Measurements from ENCODE around the gene CHRD. TPM values are rescaled to one million over a fixed set of nuclear protein-coding genes. Genes with fewer than 3 reads are reported as not detected.

Gene CHRD
- polyA plus RNA-seq, 1 donor, result 3.7 TPM

DNA sequence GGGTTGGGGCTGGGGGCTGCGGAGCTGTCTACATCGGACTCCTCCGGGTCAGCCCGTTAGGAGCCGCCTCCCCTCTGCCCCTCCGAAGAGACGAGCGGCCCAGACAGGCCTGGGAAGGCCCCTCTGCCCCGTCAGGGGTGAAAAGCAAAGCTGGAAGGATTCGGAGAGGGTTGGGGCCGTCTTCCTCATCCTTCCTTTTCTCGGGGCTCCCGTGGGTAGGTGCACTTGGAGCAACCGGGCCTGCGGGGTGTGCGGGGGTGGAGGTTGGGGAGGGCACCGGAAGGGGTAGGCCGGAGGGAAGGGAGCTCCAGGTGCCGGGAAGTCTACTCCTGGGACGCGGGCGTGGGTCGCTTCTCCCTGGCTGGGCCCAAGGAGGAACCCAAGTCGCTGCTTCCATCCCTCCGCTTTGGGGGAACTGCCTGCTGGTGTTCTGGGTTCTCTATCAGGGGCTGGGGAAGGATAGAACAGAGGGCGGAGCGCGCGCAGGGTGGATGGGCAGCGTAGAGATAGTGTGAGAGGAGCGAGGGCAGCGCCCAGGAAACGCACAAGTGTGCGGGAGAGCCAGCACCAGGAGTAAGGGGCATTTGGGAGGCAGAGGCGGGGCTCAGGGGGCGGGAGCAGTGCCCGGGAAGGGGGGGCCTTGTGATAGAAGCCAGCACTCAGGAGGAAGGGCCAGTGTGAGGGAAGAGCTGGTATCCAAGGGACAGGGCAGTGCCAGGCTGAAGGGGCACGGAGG, 17.8 kb upstream of the CHRD start:
- Histone ChIP-seq H3K27me3 (ENCODE audit: control insufficient read depth, insufficient read depth, low read length) (no peaks in the 10 kb centered on the region), H3K9me3 (ENCODE audit: control insufficient read depth, low read depth, low read length) (no peaks in the 10 kb centered on the region), H3K27ac (ENCODE audit: low read length) (peak overlapping the region; percentile 99), H3K4me3 (ENCODE audit: low read length) (peak overlapping the region; percentile 93), H3K36me3 (ENCODE audit: control insufficient read depth, insufficient read depth, low read length) (peaks cover 38% of the 10 kb centered on the region), H3K4me1 (ENCODE audit: control insufficient read depth, insufficient read depth, low read length) (peaks cover 30% of the 10 kb centered on the region)
- peak in 1 of 2 donors; percentile 86 for DNase-seq
- no CpG with 5 or more reads among the region's 38 CpGs for WGBS (ENCODE audit: insufficient coverage, low lambda C conversion rate)

DNA sequence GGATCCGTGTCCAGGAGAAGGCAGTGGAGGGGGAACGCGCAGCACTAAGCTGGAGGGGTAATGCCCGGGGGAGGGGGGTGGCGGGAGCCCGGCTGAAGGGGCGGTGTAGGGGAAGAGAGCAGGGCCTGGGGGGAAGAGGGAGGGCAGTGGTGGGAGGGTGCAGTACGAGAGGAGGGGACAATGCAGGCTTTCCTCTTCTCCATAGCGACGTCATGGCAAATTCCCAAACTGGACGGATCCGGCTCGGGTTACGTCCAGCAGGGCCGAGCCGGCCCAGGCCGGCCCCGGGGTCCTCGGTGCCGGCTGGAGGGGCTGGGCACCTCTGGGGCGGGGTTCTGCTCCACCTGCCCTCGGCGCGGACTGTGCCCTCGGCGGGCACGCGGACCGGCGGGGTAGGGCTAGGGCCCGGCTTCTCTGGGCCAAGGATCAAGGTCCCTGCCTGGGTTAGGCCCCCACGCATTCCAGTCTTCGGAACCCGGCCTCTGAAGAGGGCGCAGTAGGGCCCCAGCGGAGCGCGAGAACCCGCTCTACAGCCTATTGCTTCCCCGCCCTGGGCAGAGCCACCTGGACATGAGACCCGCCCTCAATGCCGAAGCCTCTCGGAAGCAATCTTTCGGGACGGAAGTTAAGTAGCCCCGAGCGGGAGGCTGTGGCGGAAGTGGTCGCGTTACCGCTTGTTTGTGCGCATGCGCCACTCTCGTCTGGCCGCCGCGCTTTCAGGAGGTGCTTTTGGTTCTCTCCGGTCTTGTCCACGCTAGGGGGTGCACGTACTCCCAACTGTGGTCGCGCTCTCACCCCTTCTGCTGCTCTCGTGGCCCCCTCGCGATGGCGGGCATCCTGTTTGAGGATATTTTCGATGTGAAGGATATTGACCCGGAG, 16.9 kb upstream of the CHRD start:
- WGBS (ENCODE audit: insufficient coverage, low lambda C conversion rate), result no CpG with 5 or more reads among the region's 68 CpGs

GRCh38 chr3:184366619-184367289, 13.1 kb upstream of the CHRD start:
- DNase-seq, result peak; percentile 58 to 85
- peaks cover 39% of the 10 kb centered on the region for H3K36me3 ChIP-seq (ENCODE audit: control insufficient read depth, insufficient read depth, low read length)
- no peaks in the 10 kb centered on the region for H3K9me3 ChIP-seq (ENCODE audit: control insufficient read depth, low read depth, low read length)
- peak overlapping the region; percentile 71 for H3K27ac ChIP-seq (ENCODE audit: low read length)
- H3K27me3 ChIP-seq (ENCODE audit: control insufficient read depth, insufficient read depth, low read length), result no peaks in the 10 kb centered on the region
- WGBS (ENCODE audit: insufficient coverage, low lambda C conversion rate), result no CpG with 5 or more reads among the region's 5 CpGs
- peaks cover 11% of the 10 kb centered on the region for H3K4me1 ChIP-seq (ENCODE audit: control insufficient read depth, insufficient read depth, low read length)
- no peak overlapping the region for H3K4me3 ChIP-seq (ENCODE audit: low read length)

More for the DNA sequence above, 16.9 kb upstream of the CHRD start:
- H3K4me3 ChIP-seq (ENCODE audit: low read length), result peak overlapping the region; percentile 93
- no peaks in the 10 kb centered on the region for H3K27me3 ChIP-seq (ENCODE audit: control insufficient read depth, insufficient read depth, low read length)
- H3K27ac ChIP-seq (ENCODE audit: low read length), result peak overlapping the region; percentile 99
- peaks cover 30% of the 10 kb centered on the region for H3K4me1 ChIP-seq (ENCODE audit: control insufficient read depth, insufficient read depth, low read length)
- peak; percentile 99 for DNase-seq
- H3K36me3 ChIP-seq (ENCODE audit: control insufficient read depth, insufficient read depth, low read length), result peaks cover 33% of the 10 kb centered on the region
- no peaks in the 10 kb centered on the region for H3K9me3 ChIP-seq (ENCODE audit: control insufficient read depth, low read depth, low read length)

DNA sequence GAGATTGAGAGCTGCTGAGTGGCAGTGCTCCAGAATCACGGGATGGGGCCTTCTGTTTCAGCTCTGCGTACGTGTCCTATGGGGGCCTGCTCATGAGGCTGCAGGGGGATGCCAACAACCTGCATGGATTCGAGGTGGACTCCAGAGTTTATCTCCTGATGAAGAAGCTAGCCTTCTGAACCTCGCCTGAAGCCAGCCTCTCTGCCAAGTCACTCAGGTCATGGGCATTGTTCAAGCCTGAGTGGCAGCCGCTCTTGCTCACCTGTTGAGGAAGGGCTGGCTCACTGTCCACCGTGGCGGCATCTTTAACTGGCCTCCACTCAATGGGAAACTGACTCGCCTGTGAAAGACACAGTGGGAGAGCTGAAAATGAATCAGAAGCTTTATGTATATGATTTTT, 11.7 kb upstream of the CHRD start:
- Histone ChIP-seq H3K27me3 (ENCODE audit: control insufficient read depth, insufficient read depth, low read length) (no peaks in the 10 kb centered on the region), H3K9me3 (ENCODE audit: control insufficient read depth, low read depth, low read length) (no peaks in the 10 kb centered on the region), H3K4me1 (ENCODE audit: control insufficient read depth, insufficient read depth, low read length) (peaks cover 11% of the 10 kb centered on the region), H3K4me3 (ENCODE audit: low read length) (no peak overlapping the region), H3K36me3 (ENCODE audit: control insufficient read depth, insufficient read depth, low read length) (peaks cover 39% of the 10 kb centered on the region), H3K27ac (ENCODE audit: low read length) (no peak overlapping the region)
- DNase-seq, result no peak
- no CpG with 5 or more reads among the region's 9 CpGs for WGBS (ENCODE audit: insufficient coverage, low lambda C conversion rate)

DNA sequence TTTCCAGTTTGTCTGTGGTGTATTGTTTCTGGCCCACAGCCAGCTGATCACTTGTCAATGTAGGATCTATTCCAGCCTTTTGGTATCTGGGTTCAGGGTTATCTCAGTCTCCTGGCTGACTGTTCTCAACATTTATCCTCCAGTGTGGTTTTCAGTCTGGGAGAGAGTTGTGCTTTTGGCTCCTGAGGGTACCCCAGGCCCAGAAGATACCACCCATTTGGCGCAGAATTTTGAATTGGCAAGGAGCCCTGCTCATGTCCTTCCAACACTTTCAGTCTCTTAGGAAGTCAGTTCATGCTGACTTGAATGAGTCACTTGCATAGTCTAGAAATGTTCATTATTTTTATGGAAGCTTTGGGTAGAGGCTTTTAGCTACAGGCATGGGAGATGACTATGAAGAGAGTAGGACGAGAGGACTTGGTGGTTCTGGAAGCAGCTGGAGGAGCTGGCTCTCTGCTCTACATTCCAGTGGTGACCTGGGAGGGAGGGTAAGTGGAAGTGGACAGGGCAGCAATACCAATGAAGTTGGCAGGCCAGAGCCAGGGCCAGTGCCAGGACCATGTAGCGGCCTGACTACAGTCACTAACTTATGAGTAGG, 11.2 kb upstream of the CHRD start:
- peaks cover 3% of the 10 kb centered on the region for H3K27me3 ChIP-seq (ENCODE audit: control insufficient read depth, insufficient read depth, low read length)
- no peak for DNase-seq
- no peaks in the 10 kb centered on the region for H3K9me3 ChIP-seq (ENCODE audit: control insufficient read depth, low read depth, low read length)
- no CpG with 5 or more reads among the region's 3 CpGs for WGBS (ENCODE audit: insufficient coverage, low lambda C conversion rate)
- H3K27ac ChIP-seq (ENCODE audit: low read length), result no peak overlapping the region
- H3K4me1 ChIP-seq (ENCODE audit: control insufficient read depth, insufficient read depth, low read length), result peaks cover 11% of the 10 kb centered on the region
- H3K4me3 ChIP-seq (ENCODE audit: low read length), result no peak overlapping the region
- peaks cover 39% of the 10 kb centered on the region for H3K36me3 ChIP-seq (ENCODE audit: control insufficient read depth, insufficient read depth, low read length)

- Histone ChIP-seq H3K27me3 (ENCODE audit: control insufficient read depth, insufficient read depth, low read length) (peaks cover 11% of the 10 kb centered on the region), H3K4me1 (ENCODE audit: control insufficient read depth, insufficient read depth, low read length) (peaks cover 5% of the 10 kb centered on the region), H3K36me3 (ENCODE audit: control insufficient read depth, insufficient read depth, low read length) (peaks cover 24% of the 10 kb centered on the region), H3K27ac (ENCODE audit: low read length) (no peak overlapping the region), H3K4me3 (ENCODE audit: low read length) (no peak overlapping the region), H3K9me3 (ENCODE audit: control insufficient read depth, low read depth, low read length) (no peaks in the 10 kb centered on the region)
- DNase-seq, result peak; percentile 83 to 85
- no CpG with 5 or more reads among the region's 5 CpGs for WGBS (ENCODE audit: insufficient coverage, low lambda C conversion rate)
These were observed 8.3 kb upstream of the CHRD start for GRCh38 chr3:184371570-184372018.

DNA sequence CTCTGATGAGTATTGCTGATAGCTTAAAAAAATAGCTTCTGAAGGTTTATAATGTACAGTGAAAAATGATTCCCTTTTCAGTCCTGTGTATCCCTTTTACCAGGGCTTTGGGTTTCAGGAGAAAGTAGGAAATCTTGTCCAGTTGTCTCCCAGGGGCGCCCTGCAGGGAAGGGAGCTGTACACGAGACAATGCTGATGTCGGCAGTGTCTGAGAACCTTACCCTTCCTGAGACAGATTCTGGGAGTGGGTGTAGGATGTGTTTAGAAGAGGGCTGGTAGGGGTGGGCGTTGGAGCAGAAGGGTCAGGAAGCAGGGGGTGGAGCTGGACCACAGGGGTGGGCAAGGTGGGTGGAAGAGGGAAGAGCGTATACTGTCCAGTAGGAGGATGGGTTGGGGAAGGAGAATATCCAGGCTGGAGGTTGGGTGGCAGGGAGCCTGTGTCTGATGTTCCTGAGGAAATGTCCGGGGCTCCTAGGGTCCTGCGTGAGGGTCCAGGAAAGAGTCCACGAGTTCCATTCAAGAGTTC, 7.5 kb upstream of the CHRD start:
- peaks cover 16% of the 10 kb centered on the region for H3K27me3 ChIP-seq (ENCODE audit: control insufficient read depth, insufficient read depth, low read length)
- H3K27ac ChIP-seq (ENCODE audit: low read length), result no peak overlapping the region
- WGBS (ENCODE audit: insufficient coverage, low lambda C conversion rate), result no CpG with 5 or more reads among the region's 8 CpGs

GRCh38 chr3:184372911-184373310, 6.9 kb upstream of the CHRD start:
- H3K9me3 ChIP-seq (ENCODE audit: control insufficient read depth, low read depth, low read length), result no peaks in the 10 kb centered on the region
- no peak for DNase-seq
- no peak overlapping the region for H3K4me3 ChIP-seq (ENCODE audit: low read length)
- H3K4me1 ChIP-seq (ENCODE audit: control insufficient read depth, insufficient read depth, low read length), result peaks cover 3% of the 10 kb centered on the region
- peaks cover 18% of the 10 kb centered on the region for H3K27me3 ChIP-seq (ENCODE audit: control insufficient read depth, insufficient read depth, low read length)
- H3K36me3 ChIP-seq (ENCODE audit: control insufficient read depth, insufficient read depth, low read length), result peaks cover 18% of the 10 kb centered on the region
- no CpG with 5 or more reads among the region's 5 CpGs for WGBS (ENCODE audit: insufficient coverage, low lambda C conversion rate)
- no peak overlapping the region for H3K27ac ChIP-seq (ENCODE audit: low read length)

More for the DNA sequence above, 7.5 kb upstream of the CHRD start:
- DNase-seq, result no peak
- Histone ChIP-seq H3K4me3 (ENCODE audit: low read length) (no peak overlapping the region), H3K9me3 (ENCODE audit: control insufficient read depth, low read depth, low read length) (no peaks in the 10 kb centered on the region), H3K4me1 (ENCODE audit: control insufficient read depth, insufficient read depth, low read length) (peaks cover 2% of the 10 kb centered on the region), H3K36me3 (ENCODE audit: control insufficient read depth, insufficient read depth, low read length) (peaks cover 21% of the 10 kb centered on the region)

GRCh38 chr3:184373422-184373821, 6.4 kb upstream of the CHRD start:
- peaks cover 21% of the 10 kb centered on the region for H3K27me3 ChIP-seq (ENCODE audit: control insufficient read depth, insufficient read depth, low read length)
- H3K9me3 ChIP-seq (ENCODE audit: control insufficient read depth, low read depth, low read length), result no peaks in the 10 kb centered on the region
- no peak overlapping the region for H3K27ac ChIP-seq (ENCODE audit: low read length)
- H3K4me1 ChIP-seq (ENCODE audit: control insufficient read depth, insufficient read depth, low read length), result peaks cover 6% of the 10 kb centered on the region
- DNase-seq, result no peak
- no peak overlapping the region for H3K4me3 ChIP-seq (ENCODE audit: low read length)
- WGBS (ENCODE audit: insufficient coverage, low lambda C conversion rate), result no CpG with 5 or more reads among the region's 6 CpGs
- H3K36me3 ChIP-seq (ENCODE audit: control insufficient read depth, insufficient read depth, low read length), result peaks cover 13% of the 10 kb centered on the region
